ENCODE data around the gene ABCB9. TPM values are rescaled to one million over a fixed set of nuclear protein-coding genes. Genes with fewer than 3 reads are reported as not detected.

ABCB9 gene
- polyA plus RNA-seq, 4 donors: 5.1 to 6.5 (median 5.7) TPM

- DNase-seq (ENCODE audit: low read depth in 4 of 4, low spot score in 3 of 4): no peak
These were observed 16.9 kb upstream of the ABCB9 start for GRCh38 chr12:122982963-122983788.

- DNase-seq (ENCODE audit: low read depth in 4 of 4, low spot score in 3 of 4): no peak
These were observed 16.2 kb upstream of the ABCB9 start for GRCh38 chr12:122982477-122982815.

GRCh38 chr12:122981587-122982476, 15.6 kb upstream of the ABCB9 start:
- DNase-seq (ENCODE audit: low read depth in 4 of 4, low spot score in 3 of 4): no peak

- no peak for DNase-seq (ENCODE audit: low read depth in 4 of 4, low spot score in 3 of 4)
These were observed 14.8 kb upstream of the ABCB9 start for GRCh38 chr12:122981036-122981471.

GRCh38 chr12:122980183-122981035, 14.1 kb upstream of the ABCB9 start, which contains the start of gene ARL6IP4:
TSS of gene ARL6IP4 (plus strand) at chr12:122980681. CDS start at chr12:122981140, 459 bp downstream.
- no peak for DNase-seq (ENCODE audit: low read depth in 4 of 4, low spot score in 3 of 4)

GRCh38 chr12:122979908-122980182, 13.6 kb upstream of the ABCB9 start:
- no peak for DNase-seq (ENCODE audit: low read depth in 4 of 4, low spot score in 3 of 4)

GRCh38 chr12:122979001-122979907, 13.0 kb upstream of the ABCB9 start:
- no peak for DNase-seq (ENCODE audit: low read depth in 4 of 4, low spot score in 3 of 4)

GRCh38 chr12:122978507-122978955, 12.3 kb upstream of the ABCB9 start:
- no peak for DNase-seq (ENCODE audit: low read depth in 4 of 4, low spot score in 3 of 4)

GRCh38 chr12:122977655-122978392, 11.6 kb upstream of the ABCB9 start:
- DNase-seq (ENCODE audit: low read depth in 4 of 4, low spot score in 3 of 4): no peak

GRCh38 chr12:122977153-122977552, 10.9 kb upstream of the ABCB9 start:
- no peak for DNase-seq (ENCODE audit: low read depth in 4 of 4, low spot score in 3 of 4)

- no peak for DNase-seq (ENCODE audit: low read depth in 4 of 4, low spot score in 3 of 4)
These were observed 10.3 kb upstream of the ABCB9 start for GRCh38 chr12:122976648-122976975.

- DNase-seq (ENCODE audit: low read depth in 4 of 4, low spot score in 3 of 4): no peak
These were observed 9.8 kb upstream of the ABCB9 start for GRCh38 chr12:122975790-122976647.

GRCh38 chr12:122974892-122975789, 8.9 kb upstream of the ABCB9 start, which contains the start of gene OGFOD2:
TSS of gene OGFOD2 (plus strand) at chr12:122975244. CDS start at chr12:122975252, 8 bp downstream.
- peak; percentile 76 to 86 (median 83) for DNase-seq (ENCODE audit: low read depth in 4 of 4, low spot score in 3 of 4)

- DNase-seq (ENCODE audit: low read depth in 4 of 4, low spot score in 3 of 4): peak; percentile 98 to 100 (median 99)
These were observed 8.1 kb upstream of the ABCB9 start for GRCh38 chr12:122974274-122974891.

GRCh38 chr12:122969676-122970075, 3.4 kb upstream of the ABCB9 start:
- no peak for DNase-seq (ENCODE audit: low read depth in 4 of 4, low spot score in 3 of 4)

- DNase-seq (ENCODE audit: low read depth in 4 of 4, low spot score in 3 of 4): no peak
These were observed 1.8 kb upstream of the ABCB9 start for GRCh38 chr12:122968104-122968503.

Measured in right renal pelvis (tissue), 4 donors.